ENCODE measurements around the gene TRAF4.
"Not testable (repeated sequence)": the region's sequence is repeated elsewhere in the genome, so short reads cannot be mapped to it uniquely, and the experiment has no call there.

The TRAF4 gene

GRCh38 chr17:28788100-28788499 is 44.3 kb downstream of the TRAF4 start:
- DNase-seq (ENCODE audit: low spot score) = no peak

- DNase-seq (ENCODE audit: low spot score) = no peak
Observed at GRCh38 chr17:28792877-28793661, 49.3 kb downstream of the TRAF4 start.

GRCh38 chr17:28794846-28795441 is 51.1 kb downstream of the TRAF4 start:
- DNase-seq (ENCODE audit: low spot score) = not testable (repeated sequence)

GRCh38 chr17:28796062-28796461 is 52.3 kb downstream of the TRAF4 start:
- no peak for DNase-seq (ENCODE audit: low spot score)
